IMR-90 (cell line): ENCODE measurements around the gene SREBF2. TPM values are rescaled to one million over a fixed set of nuclear protein-coding genes. Genes with fewer than 3 reads are reported as not detected.

Experiments used
- ATAC-seq: fragments of 200-7000 bp; cut with Tn5 transposase; 2 replicates; pipeline ENCODE4 v1.9.1; 2020; ENCODE audit warnings: low read depth, mild to moderate bottlenecking, moderate library complexity
- BruUV-seq: library from RNA; stranded (reverse); fragments of 400-500 nt; replicated peaks from 2 replicates; lab custom pipeline; 2021; lab: Mats Ljungman, UMichigan
- CTCF ChIA-PET: fragments of 300-600 bp; formaldehyde crosslinking; extraction: SDS; loops from one replicate; lab custom pipeline; 2021; ENCODE audit warnings: antibody characterized with exemption; lab: Yijun Ruan, JAX
- POLR2A ChIA-PET: fragments of 300-600 bp; sonication (Branson Sonifier 250); formaldehyde crosslinking; loops from one replicate; lab custom pipeline; 2022; ENCODE audit warnings: antibody characterized with exemption; ENCODE audit not compliant: unreplicated experiment; lab: Charles Lee
- DNase-seq: peaks from one replicate; pipeline ENCODE4 v3.0.0; 2013
- H2AFZ ChIP-seq: replicated peaks from 2 replicates; pipeline ENCODE3; 2013; ENCODE audit warnings: low read length, mild to moderate bottlenecking; ENCODE audit not compliant: poor library complexity
- H2AK5ac ChIP-seq: 2 replicates; pipeline ENCODE4 v1.6.1; 2013; ENCODE audit warnings: low read depth, low read length, inconsistent platforms
- H2AK9ac ChIP-seq: replicated peaks from 2 replicates; pipeline ENCODE3; 2013; ENCODE audit warnings: mild to moderate bottlenecking, low read depth, low read length, moderate library complexity; ENCODE audit not compliant: poor library complexity
- H2BK120ac ChIP-seq: 2 replicates; pipeline ENCODE4 v1.6.1; 2013; ENCODE audit warnings: low read depth, low read length, inconsistent platforms
- H2BK15ac ChIP-seq: 3 replicates; pipeline ENCODE4 v1.6.1; 2013; ENCODE audit warnings: low read depth, low read length, inconsistent platforms
- H2BK20ac ChIP-seq: 2 replicates; pipeline ENCODE4 v1.6.1; 2013; ENCODE audit warnings: low read depth, mild to moderate bottlenecking, inconsistent platforms, low read length, moderate library complexity
- H2BK5ac ChIP-seq: 2 replicates; pipeline ENCODE4 v1.6.1; 2013; ENCODE audit warnings: mild to moderate bottlenecking, low read depth, low read length, inconsistent platforms; ENCODE audit not compliant: poor library complexity, severe bottlenecking
- H3K14ac ChIP-seq: replicated peaks from 2 replicates; pipeline ENCODE4 v1.6.1; 2013; ENCODE audit warnings: low read depth, low read length, inconsistent platforms
- H3K18ac ChIP-seq: 2 replicates; pipeline ENCODE4 v1.6.1; 2013; ENCODE audit warnings: low read depth, low read length, control low read depth
- H3K23ac ChIP-seq: 2 replicates; pipeline ENCODE4 v1.6.1; 2013; ENCODE audit warnings: low read depth, low read length, inconsistent platforms
- H3K27ac ChIP-seq: 2 replicates; pipeline ENCODE4 v1.5.1; 2013; ENCODE audit warnings: mild to moderate bottlenecking, control low read depth, low read length; ENCODE audit not compliant: insufficient read depth
- H3K27me3 ChIP-seq: 2 replicates; pipeline ENCODE4 v1.6.1; 2013; ENCODE audit warnings: low read length; ENCODE audit not compliant: control insufficient read depth, insufficient read depth
- H3K36me3 ChIP-seq: 2 replicates; pipeline ENCODE4 v1.6.1; 2013; ENCODE audit warnings: low read length, mixed read lengths; ENCODE audit not compliant: control insufficient read depth, insufficient read depth
- H3K4ac ChIP-seq: 2 replicates; pipeline ENCODE4 v1.6.1; 2013; ENCODE audit warnings: low read depth, low read length, inconsistent platforms
- H3K4me1 ChIP-seq: 2 replicates; pipeline ENCODE4 v1.6.1; 2013; ENCODE audit warnings: low read length, mixed read lengths; ENCODE audit not compliant: control insufficient read depth, insufficient read depth
- H3K4me2 ChIP-seq: 2 replicates; pipeline ENCODE4 v1.6.1; 2013; ENCODE audit warnings: low read depth, mild to moderate bottlenecking, control low read depth, low read length, moderate library complexity
- H3K4me3 ChIP-seq: 2 replicates; pipeline ENCODE4 v1.5.1; 2013; ENCODE audit warnings: low read depth, mild to moderate bottlenecking, control low read depth, low read length, moderate library complexity; ENCODE audit not compliant: insufficient read depth
- H3K56ac ChIP-seq: 2 replicates; pipeline ENCODE4 v1.6.1; 2013; ENCODE audit warnings: low read length, inconsistent platforms; ENCODE audit not compliant: insufficient read depth; ENCODE audit errors: extremely low read depth
- H3K79me1 ChIP-seq, 2 experiments: 2 replicates each; pipeline ENCODE4 v1.6.1; 2013; ENCODE audit warnings: low read length in 2 of 2, inconsistent platforms in 1 of 2, low read depth in 1 of 2
- H3K9ac ChIP-seq: 2 replicates; pipeline ENCODE4 v1.6.1; 2013; ENCODE audit warnings: low read depth, low read length, control low read depth
- H3K9me1 ChIP-seq: 2 replicates; pipeline ENCODE4 v1.6.1; 2013; ENCODE audit warnings: low read length, inconsistent platforms; ENCODE audit not compliant: insufficient read depth
- H3K9me3 ChIP-seq: 2 replicates; pipeline ENCODE4 v1.6.1; 2013; ENCODE audit warnings: low read length; ENCODE audit not compliant: control insufficient read depth, insufficient read depth
- H4K20me1 ChIP-seq: 2 replicates; pipeline ENCODE4 v1.6.1; 2013; ENCODE audit warnings: low read length, inconsistent platforms; ENCODE audit not compliant: insufficient read depth
- H4K5ac ChIP-seq: 2 replicates; pipeline ENCODE4 v1.6.1; 2013; ENCODE audit warnings: mild to moderate bottlenecking, low read depth, low read length, control low read depth
- H4K8ac ChIP-seq, 2 experiments: 2 replicates each; pipeline ENCODE4 v1.6.1; 2013; ENCODE audit warnings: low read depth in 2 of 2, low read length in 2 of 2, control low read depth in 1 of 2, inconsistent platforms in 1 of 2
- H4K91ac ChIP-seq: 2 replicates; pipeline ENCODE4 v1.6.1; 2013; ENCODE audit warnings: low read depth, low read length, inconsistent platforms; ENCODE audit not compliant: insufficient read depth
- BHLHE40 ChIP-seq: fragments of 150-350 bp; IDR thresholded peaks from 2 replicates; pipeline ENCODE4 v1.6.1; 2016; ENCODE audit warnings: mild to moderate bottlenecking, low read depth, low read length
- CEBPB ChIP-seq: IDR thresholded peaks from 2 replicates; pipeline ENCODE4 v1.6.1; 2012; ENCODE audit warnings: low read depth, low read length, improper control_type of control experiment
- CHD1 ChIP-seq: IDR thresholded peaks from 2 replicates; pipeline ENCODE4 v1.6.1; 2012; ENCODE audit warnings: low read depth, low read length, improper control_type of control experiment
- CTCF ChIP-seq: conservative IDR thresholded peaks from 2 replicates; pipeline ENCODE4 v1.5.1; 2012; ENCODE audit warnings: mild to moderate bottlenecking, low read depth, low read length, improper control_type of control experiment
- ELK1 ChIP-seq: fragments of 150-350 bp; IDR thresholded peaks from 2 replicates; pipeline ENCODE4 v1.6.1; 2016; ENCODE audit warnings: low read depth, mild to moderate bottlenecking, low read length, moderate library complexity, borderline replicate concordance
- FOS ChIP-seq: fragments of 150-350 bp; IDR thresholded peaks from 2 replicates; pipeline ENCODE4 v1.6.1; 2016; ENCODE audit warnings: low read depth, low read length
- MAFK ChIP-seq: IDR thresholded peaks from 2 replicates; pipeline ENCODE4 v1.6.1; 2012; ENCODE audit warnings: low read depth, low read length, improper control_type of control experiment
- MXI1 ChIP-seq: IDR thresholded peaks from 2 replicates; pipeline ENCODE4 v1.6.1; 2012; ENCODE audit warnings: low read depth, mild to moderate bottlenecking, low read length, moderate library complexity, borderline replicate concordance
- NFE2L2 ChIP-seq: fragments of 150-350 bp; IDR thresholded peaks from 2 replicates; pipeline ENCODE4 v1.6.1; 2016; ENCODE audit warnings: low read depth, mild to moderate bottlenecking, low read length
- POLR2A ChIP-seq: IDR thresholded peaks from 2 replicates; pipeline ENCODE4 v1.6.1; 2012; ENCODE audit warnings: mild to moderate bottlenecking, low read depth, low read length
- RAD21 ChIP-seq: IDR thresholded peaks from 2 replicates; pipeline ENCODE4 v1.6.1; 2012; ENCODE audit warnings: low read length, improper control_type of control experiment
- RCOR1 ChIP-seq: IDR thresholded peaks from 2 replicates; pipeline ENCODE4 v1.6.1; 2012; ENCODE audit warnings: mild to moderate bottlenecking, low read length, improper control_type of control experiment; ENCODE audit not compliant: insufficient replicate concordance
- RFX5 ChIP-seq: IDR thresholded peaks from 2 replicates; pipeline ENCODE4 v1.8.0; 2012; ENCODE audit warnings: low read depth, mild to moderate bottlenecking, low read length, moderate library complexity
- SMC3 ChIP-seq: fragments of 150-350 bp; IDR thresholded peaks from 2 replicates; pipeline ENCODE4 v1.6.1; 2016; ENCODE audit warnings: low read depth, mild to moderate bottlenecking, antibody characterized with exemption, low read length, moderate library complexity
- USF2 ChIP-seq: fragments of 150-350 bp; IDR thresholded peaks from 2 replicates; pipeline ENCODE4 v1.6.1; 2017; ENCODE audit warnings: mild to moderate bottlenecking, antibody characterized with exemption, low read length, low read depth
- WGBS, 2 experiments: methylation state at CpG; one replicate each; pipeline versions ENCODE4 v1.1.5 to v1.1.7; 2013; ENCODE audit warnings: missing lambda C conversion rate in 2 of 2; ENCODE audit not compliant: insufficient read length in 1 of 2; ENCODE audit errors: extremely low coverage in 2 of 2; 5-methylcytosine and 5-hydroxymethylcytosine counted together
- dilution Hi-C: fragments of 300-500 bp; cut with HindIII; formaldehyde crosslinking; loops from one replicate; pipeline ENCODE4 v1.14.3; 2018; ENCODE audit warnings: low sequenced_read_pairs; ENCODE audit not compliant: unreplicated experiment
- in situ Hi-C: fragments of 300-500 bp; cut with MboI; formaldehyde crosslinking; loops from 3 replicates; pipeline ENCODE4 v1.14.3; 2019; ENCODE audit warnings: low sequenced_read_pairs, inconsistent platforms, mixed read lengths
- intact Hi-C: fragments of 100-400 bp; cut with micrococcal nuclease; formaldehyde crosslinking; loops from 2 replicates; pipeline ENCODE4 v1.10.0; 2022
- polyA plus RNA-seq, 3 experiments: library from polyadenylated mRNA; depleted of rRNA; stranded (reverse); fragments of >200 nt; gene quantifications; 2 replicates each; pipeline ENCODE4 v1.2.3, GENCODE V29; 2012; ENCODE audit warnings: low replicate concordance in 1 of 3
- total RNA-seq: library from RNA; depleted of rRNA; stranded (reverse); fragments of >200 nt; gene quantifications from 2 replicates; pipeline ENCODE4 v1.2.3, GENCODE V29; 2012

The SREBF2 gene
- total and polyA plus RNA-seq, 2 of the 4 experiments (the other 2 are of a cell fraction) = 8.1 to 47.4 TPM

GRCh38 chr22:41915786-41916493, 83.0 kb downstream of the SREBF2 start:
- in situ Hi-C loops = no loop called here
- no peaks in the 10 kb centered on the region; the same call in 1 of the 2 replicates for H3K4me1 ChIP-seq
- DNase-seq (no peak), ATAC-seq (no peak)
- intact Hi-C loops = no loop called here
- H3K9ac ChIP-seq = no peak overlapping the region
- H2AK5ac ChIP-seq = no peak overlapping the region
- H3K4me3 ChIP-seq = no peak overlapping the region
- no peak overlapping the region for H4K91ac ChIP-seq
- no peak overlapping the region for H2BK20ac ChIP-seq
- H3K18ac ChIP-seq = no peak overlapping the region
- WGBS, 2 experiments = 40% methylated on average over 3 of the region's 11 CpGs; no CpG with 5 or more reads in 1 of the 2 experiments
- no peak overlapping the region for H2BK120ac ChIP-seq
- H3K14ac ChIP-seq = no peak overlapping the region
- no peak overlapping the region for H2AK9ac ChIP-seq
- no peak overlapping the region for H2BK5ac ChIP-seq
- H4K5ac ChIP-seq = no peak overlapping the region
- no peak overlapping the region for H2AFZ ChIP-seq
- no peak overlapping the region for H3K4ac ChIP-seq
- no peak overlapping the region for H3K4me2 ChIP-seq
- no peak overlapping the region for H3K56ac ChIP-seq
- H4K20me1 ChIP-seq = peaks cover 3% of the 10 kb centered on the region; the same call in 1 of the 2 replicates
- dilution Hi-C loops = no loop called here
- no peak overlapping the region for H3K23ac ChIP-seq
- no peaks in the 10 kb centered on the region for H3K9me3 ChIP-seq
- H3K9me1 ChIP-seq = no peaks in the 10 kb centered on the region; the same call in 1 of the 2 replicates
- H3K36me3 ChIP-seq = no peaks in the 10 kb centered on the region
- no peaks in the 10 kb centered on the region for H3K79me1 ChIP-seq
- ChIA-PET POLR2A (no interaction called here), CTCF (interaction anchor here (1.1 kb wide), 1 partner anchor 219 kb away, joined by 3 read pairs; no protein-coding TSS in a partner anchor)
- H3K27ac ChIP-seq = no peak overlapping the region
- no peak overlapping the region for H4K8ac ChIP-seq
- peaks cover 66% of the 10 kb centered on the region for H3K27me3 ChIP-seq
- no peak overlapping the region for H2BK15ac ChIP-seq
- no TSS peak for BruUV-seq
- TF ChIP-seq POLR2A (no peak), FOS (no peak), CEBPB (no peak), ELK1 (no peak), BHLHE40 (no peak), RCOR1 (no peak), RFX5 (no peak), MXI1 (no peak), CHD1 (no peak), CTCF (no peak), SMC3 (no peak), NFE2L2 (no peak), USF2 (no peak), RAD21 (no peak), MAFK (no peak)
